Spleen (tissue), 7 donors: ENCODE results near the gene GCC2.

Experiments
- CTCF ChIP-seq, 11 experiments: fragments of 200-600 bp in 7 of 11; fragments of 450-650 bp in 4 of 11; sonication (generic) in 4 of 11; IDR thresholded peaks in 8 of 11; conservative IDR thresholded peaks in 3 of 11; 1 replicate in 7 of 11; 2 replicates in 4 of 11; pipeline versions ENCODE4 v1.4.0 to v1.8.0; 2016 to 2021; ENCODE audit warnings: antibody characterized with exemption in 11 of 11, inconsistent platforms in 4 of 11, mild to moderate bottlenecking in 1 of 11
- POLR2A ChIP-seq, 3 donors: fragments of 450-650 bp; IDR thresholded peaks; one replicate each; pipeline ENCODE4 v1.5.1; 2017; ENCODE audit warnings: antibody characterized with exemption in 3 of 3, mild to moderate bottlenecking in 1 of 3
- donor health status: DM: no; HTN: no; CAD: no; lungs with moderate emphysema.
- donor health status: DM: no; HTN: no; CAD: no.
- donor health status: DM: no; HTN: no; CAD: no.

DNA sequence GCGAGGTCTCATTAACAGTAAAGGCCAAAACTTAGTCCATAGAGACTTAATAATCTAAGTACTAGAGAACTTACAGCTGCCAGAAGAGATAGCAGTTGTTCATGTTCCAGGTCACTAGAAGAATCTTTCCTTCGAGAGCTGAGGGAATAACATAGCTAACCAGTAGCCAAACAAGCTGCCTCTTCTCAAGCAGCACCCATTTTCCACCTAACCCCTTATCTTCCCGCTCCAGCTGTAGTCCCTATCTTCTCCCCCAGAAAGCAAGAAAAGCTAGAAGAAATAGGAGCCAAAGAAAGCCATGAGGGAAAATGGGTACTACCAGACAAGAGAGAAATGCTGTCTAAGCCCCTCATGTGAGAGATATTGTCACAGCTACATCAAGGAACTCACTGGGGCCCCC lies 47.2 kb upstream of the GCC2 start:
- TF ChIP-seq CTCF (IDR thresholded peaks at IDR 0.05 in 8 of 11, conservative IDR thresholded peaks at IDR 0.05 in 3 of 11) (no peak), POLR2A (IDR thresholded peaks at IDR 0.05) (no peak)
